ENCODE measurements around the gene MAN1B1.

MAN1B1 gene

GRCh38 chr9:137152844-137153405 lies 66.1 kb downstream of the MAN1B1 start:
- Histone ChIP-seq H3K9ac (ENCODE audit: low read length) (no peak overlapping the region), H3K4me2 (ENCODE audit: low read depth, low read length) (no peak overlapping the region), H3K27me3 (replicated peaks; ENCODE audit: insufficient read depth, low read length) (peaks cover 16% of the 10 kb centered on the region), H3K79me2 (ENCODE audit: low read length) (no peaks in the 10 kb centered on the region), H3K4me3 (ENCODE audit: low read length) (no peak overlapping the region), H3K4me1 (ENCODE audit: low read length) (peaks cover 8% of the 10 kb centered on the region), H3F3A (ENCODE audit: insufficient read depth, low read length) (peaks cover 13% of the 10 kb centered on the region; the same call in 1 of the 2 replicates), H3K9me2 (replicated peaks; ENCODE audit: insufficient read depth, low read length) (no peaks in the 10 kb centered on the region), H4K20me1 (ENCODE audit: insufficient read depth, low read length) (no peaks in the 10 kb centered on the region), H3K36me3 (replicated peaks; ENCODE audit: insufficient read depth, low read length) (no peaks in the 10 kb centered on the region), H3K27ac (ENCODE audit: low read length) (no peak overlapping the region), H3K9me3 (replicated peaks; ENCODE audit: insufficient read depth, low read length) (no peaks in the 10 kb centered on the region), H2AFZ (ENCODE audit: low read length) (no peak overlapping the region)
- no peak for TF ChIP-seq EZH2phosphoT487 (IDR thresholded peaks at IDR 0.05; ENCODE audit: low read length)
- no peak for TF ChIP-seq CTCF (IDR thresholded peaks at IDR 0.05; ENCODE audit: low read length)
- TF ChIP-seq EZH2 (optimal IDR thresholded peaks at IDR 0.05; ENCODE audit: low read depth, low read length) = no peak
- peak; percentile 5 for DNase-seq

GRCh38 chr9:137156567-137157375 lies 70.0 kb downstream of the MAN1B1 start:
- 0 out of 2 replicates have a peak, but pooled peaks cover 4% of the 10 kb centered on the region for H3F3A ChIP-seq (ENCODE audit: insufficient read depth, low read length)
- H3K4me3 ChIP-seq (ENCODE audit: low read length) = peak overlapping the region; percentile 36; the same call in 1 of the 2 replicates
- peak overlapping the region; percentile 60; the same call in 1 of the 2 replicates for H3K4me2 ChIP-seq (ENCODE audit: low read depth, low read length)
- H3K27ac ChIP-seq (ENCODE audit: low read length) = no peak overlapping the region
- H3K27me3 ChIP-seq (replicated peaks; ENCODE audit: insufficient read depth, low read length) = peaks cover 44% of the 10 kb centered on the region
- H3K9ac ChIP-seq (ENCODE audit: low read length) = no peak overlapping the region
- no peak for TF ChIP-seq EZH2phosphoT487 (IDR thresholded peaks at IDR 0.05; ENCODE audit: low read length)
- no peak for TF ChIP-seq EZH2 (optimal IDR thresholded peaks at IDR 0.05; ENCODE audit: low read depth, low read length)
- TF ChIP-seq CTCF (IDR thresholded peaks at IDR 0.05; ENCODE audit: low read length) = no peak
- no peaks in the 10 kb centered on the region for H3K36me3 ChIP-seq (replicated peaks; ENCODE audit: insufficient read depth, low read length)
- H3K79me2 ChIP-seq (ENCODE audit: low read length) = no peaks in the 10 kb centered on the region
- H4K20me1 ChIP-seq (ENCODE audit: insufficient read depth, low read length) = no peaks in the 10 kb centered on the region
- peak overlapping the region; percentile 48; the same call in 1 of the 2 replicates for H2AFZ ChIP-seq (ENCODE audit: low read length)
- no peaks in the 10 kb centered on the region for H3K9me3 ChIP-seq (replicated peaks; ENCODE audit: insufficient read depth, low read length)
- no peaks in the 10 kb centered on the region for H3K9me2 ChIP-seq (replicated peaks; ENCODE audit: insufficient read depth, low read length)
- peak; percentile 17 for DNase-seq
- H3K4me1 ChIP-seq (ENCODE audit: low read length) = peaks cover 23% of the 10 kb centered on the region

GRCh38 chr9:137157618-137158415 lies 71.0 kb downstream of the MAN1B1 start:
- no peaks in the 10 kb centered on the region for H3K9me2 ChIP-seq (replicated peaks; ENCODE audit: insufficient read depth, low read length)
- no peak overlapping the region for H2AFZ ChIP-seq (ENCODE audit: low read length)
- no peak overlapping the region for H3K9ac ChIP-seq (ENCODE audit: low read length)
- no peaks in the 10 kb centered on the region for H3K36me3 ChIP-seq (replicated peaks; ENCODE audit: insufficient read depth, low read length)
- DNase-seq = peak; percentile 3
- no peaks in the 10 kb centered on the region for H4K20me1 ChIP-seq (ENCODE audit: insufficient read depth, low read length)
- no peak overlapping the region for H3K27ac ChIP-seq (ENCODE audit: low read length)
- no peak for TF ChIP-seq CTCF (IDR thresholded peaks at IDR 0.05; ENCODE audit: low read length)
- no peak for TF ChIP-seq EZH2phosphoT487 (IDR thresholded peaks at IDR 0.05; ENCODE audit: low read length)
- TF ChIP-seq EZH2 (optimal IDR thresholded peaks at IDR 0.05; ENCODE audit: low read depth, low read length) = no peak
- H3K4me2 ChIP-seq (ENCODE audit: low read depth, low read length) = no peak overlapping the region
- peaks cover 49% of the 10 kb centered on the region for H3K27me3 ChIP-seq (replicated peaks; ENCODE audit: insufficient read depth, low read length)
- no peaks in the 10 kb centered on the region for H3K79me2 ChIP-seq (ENCODE audit: low read length)
- H3K9me3 ChIP-seq (replicated peaks; ENCODE audit: insufficient read depth, low read length) = no peaks in the 10 kb centered on the region
- H3F3A ChIP-seq (ENCODE audit: insufficient read depth, low read length) = no peaks in the 10 kb centered on the region
- no peak overlapping the region for H3K4me3 ChIP-seq (ENCODE audit: low read length)
- peaks cover 23% of the 10 kb centered on the region for H3K4me1 ChIP-seq (ENCODE audit: low read length)

Data from MM.1S (cell line).